ENCODE results near the gene ARHGEF1.
"Not testable (repeated sequence)": the region's sequence is repeated elsewhere in the genome, so short reads cannot be mapped to it uniquely, and the experiment has no call there.

The ARHGEF1 gene

GRCh38 chr19:41927497-41928192 is 44.7 kb downstream of the ARHGEF1 start:
- in situ Hi-C loops (cut with MboI; ENCODE audit: low sequenced_read_pairs), result no loop called here

- in situ Hi-C loops (cut with MboI; ENCODE audit: low sequenced_read_pairs), result no loop called here
Observed at GRCh38 chr19:41928221-41928683, 45.3 kb downstream of the ARHGEF1 start, which contains the start of gene ERFL. Gene ERFL (minus strand): TSS chr19:41928449. CDS start chr19:41912919, 15,530 bp downstream.

GRCh38 chr19:41928754-41929535 is 46.0 kb downstream of the ARHGEF1 start:
- in situ Hi-C loops (cut with MboI; ENCODE audit: low sequenced_read_pairs), result no loop called here

- in situ Hi-C loops (cut with MboI; ENCODE audit: low sequenced_read_pairs), result no loop called here
Observed at GRCh38 chr19:41929536-41930071, 46.6 kb downstream of the ARHGEF1 start.

- in situ Hi-C loops (cut with MboI; ENCODE audit: low sequenced_read_pairs), result no loop called here
Observed at GRCh38 chr19:41930322-41930722, 47.3 kb downstream of the ARHGEF1 start.

GRCh38 chr19:41930926-41931592 is 48.1 kb downstream of the ARHGEF1 start:
- in situ Hi-C loops (cut with MboI; ENCODE audit: low sequenced_read_pairs), result no loop called here

- in situ Hi-C loops (cut with MboI; ENCODE audit: low sequenced_read_pairs), result no loop called here
Observed at GRCh38 chr19:41932259-41932719, 49.3 kb downstream of the ARHGEF1 start.

- in situ Hi-C loops (cut with MboI; ENCODE audit: low sequenced_read_pairs), result no loop called here
Observed at GRCh38 chr19:41932720-41933332, 49.8 kb downstream of the ARHGEF1 start.

GRCh38 chr19:41933693-41934426 is 50.9 kb downstream of the ARHGEF1 start:
- in situ Hi-C loops (cut with MboI; ENCODE audit: low sequenced_read_pairs), result no loop called here

- in situ Hi-C loops (cut with MboI; ENCODE audit: low sequenced_read_pairs), result no loop called here
Observed at GRCh38 chr19:41934849-41935374, 51.9 kb downstream of the ARHGEF1 start.

- in situ Hi-C loops (cut with MboI; ENCODE audit: low sequenced_read_pairs), result no loop called here
Observed at GRCh38 chr19:41935760-41936415, 52.9 kb downstream of the ARHGEF1 start.

GRCh38 chr19:41936416-41936850 is 53.4 kb downstream of the ARHGEF1 start:
- in situ Hi-C loops (cut with MboI; ENCODE audit: low sequenced_read_pairs), result no loop called here

GRCh38 chr19:41936961-41937360 is 54.0 kb downstream of the ARHGEF1 start:
- in situ Hi-C loops (cut with MboI; ENCODE audit: low sequenced_read_pairs), result no loop called here

GRCh38 chr19:41937525-41938468 is 54.8 kb downstream of the ARHGEF1 start:
- in situ Hi-C loops (cut with MboI; ENCODE audit: low sequenced_read_pairs), result no loop called here

- in situ Hi-C loops (cut with MboI; ENCODE audit: low sequenced_read_pairs), result not testable (repeated sequence)
Observed at GRCh38 chr19:41939209-41939608, 56.2 kb downstream of the ARHGEF1 start.

GRCh38 chr19:41939861-41940730 is 57.1 kb downstream of the ARHGEF1 start:
- in situ Hi-C loops (cut with MboI; ENCODE audit: low sequenced_read_pairs), result loop anchor here (10.0 kb wide), 1 partner anchor 55 kb away; the partner anchor contains the start of gene ARHGEF1

Measured in HL-60/S4 treated with phorbol 12-myristate 13-acetate at 8.2 ng/mL for 4 days and 3 days (cell line).